ENCODE results near the gene WFIKKN1. TPM values are rescaled to one million over a fixed set of nuclear protein-coding genes. Genes with fewer than 3 reads are reported as not detected.

Gene WFIKKN1
- total and polyA plus RNA-seq, 10 donors: 0.15 to 1.8 (median 0.94) TPM

- no peak for TF ChIP-seq POLR2AphosphoS5 (IDR thresholded peaks at IDR 0.05)
- TF ChIP-seq CTCF (IDR thresholded peaks at IDR 0.05 in 8 of 11, conservative IDR thresholded peaks at IDR 0.05 in 3 of 11): no peak
- no peak for TF ChIP-seq POLR2A (IDR thresholded peaks at IDR 0.05)
- Histone ChIP-seq H3K9me3 (no peaks in the 10 kb centered on the region), H3K4me1 (peaks cover 9 to 22% (median 16%) of the 10 kb centered on the region in 6 donors), H3K27me3 (replicated peaks in 1 of 7) (no peaks in the 10 kb centered on the region), H3K27ac (peak overlapping the region in 2 of 8 donors; percentile 78 to 84), H3K4me3 (no peak overlapping the region), H3K36me3 (peaks cover 0 to 39% (median 0%) of the 10 kb centered on the region in 6 donors)
- 87 to 93% (median 91%) methylated on average over 16 to 20 of the region's 20 CpGs for WGBS, 5 donors
- no peak for DNase-seq
- intact Hi-C loops (cut with DNase I; ENCODE audit: low total_unique reads): no loop called here
Measured at GRCh38 chr16:659618-660017, 28.8 kb downstream of the WFIKKN1 start.

- TF ChIP-seq POLR2A (IDR thresholded peaks at IDR 0.05) (no peak), POLR2AphosphoS5 (IDR thresholded peaks at IDR 0.05) (no peak), CTCF (IDR thresholded peaks at IDR 0.05 in 8 of 11, conservative IDR thresholded peaks at IDR 0.05 in 3 of 11) (no peak)
- WGBS, 5 donors: 52 to 77% (median 58%) methylated on average over 5 to 6 of the region's 6 CpGs
- peaks cover 0 to 36% (median 0%) of the 10 kb centered on the region in 6 donors for H3K36me3 ChIP-seq
- peak overlapping the region in 4 of 8 donors; percentile 26 to 61 (median 34) for H3K4me3 ChIP-seq
- DNase-seq: no peak
- H3K27ac ChIP-seq: peak overlapping the region in 6 of 8 donors; percentile 73 to 84 (median 78)
- intact Hi-C loops (cut with DNase I; ENCODE audit: low total_unique reads): no loop called here
- H3K27me3 ChIP-seq (replicated peaks in 1 of 7): no peaks in the 10 kb centered on the region
- H3K4me1 ChIP-seq: peaks cover 9 to 22% (median 16%) of the 10 kb centered on the region in 6 donors
- H3K9me3 ChIP-seq: no peaks in the 10 kb centered on the region
Measured at GRCh38 chr16:660132-660458, 29.3 kb downstream of the WFIKKN1 start.

- H3K27ac ChIP-seq: peak overlapping the region in 7 of 8 donors; percentile 53 to 84 (median 78)
- intact Hi-C loops (cut with DNase I; ENCODE audit: low total_unique reads): no loop called here
- H3K27me3 ChIP-seq (replicated peaks in 1 of 7): no peaks in the 10 kb centered on the region
- 4 to 32% (median 16%) methylated on average over 8 to 38 of the region's 43 CpGs for WGBS, 5 donors
- peaks cover 0 to 31% (median 0%) of the 10 kb centered on the region in 6 donors for H3K36me3 ChIP-seq
- H3K9me3 ChIP-seq: no peaks in the 10 kb centered on the region
- peak; percentile 95 for DNase-seq
- H3K4me3 ChIP-seq: peak overlapping the region in 6 of 8 donors; percentile 8 to 61 (median 30)
- TF ChIP-seq POLR2AphosphoS5 (IDR thresholded peaks at IDR 0.05): peak; percentile 64 to 84 (median 70)
- TF ChIP-seq POLR2A (IDR thresholded peaks at IDR 0.05): no peak
- peak; percentile 4 to 83 (median 67) for TF ChIP-seq CTCF (IDR thresholded peaks at IDR 0.05 in 8 of 11, conservative IDR thresholded peaks at IDR 0.05 in 3 of 11)
- H3K4me1 ChIP-seq: peaks cover 9 to 22% (median 16%) of the 10 kb centered on the region in 6 donors
Measured at GRCh38 chr16:660459-661183, 29.8 kb downstream of the WFIKKN1 start.

GRCh38 chr16:661184-661821 is 30.5 kb downstream of the WFIKKN1 start:
- H3K27me3 ChIP-seq (replicated peaks in 1 of 7): no peaks in the 10 kb centered on the region
- H3K4me1 ChIP-seq: peaks cover 9 to 23% (median 16%) of the 10 kb centered on the region in 6 donors
- intact Hi-C loops (cut with DNase I; ENCODE audit: low total_unique reads): no loop called here
- WGBS, 5 donors: 62 to 76% (median 74%) methylated on average over 31 to 35 of the region's 35 CpGs
- peak overlapping the region in 6 of 8 donors; percentile 35 to 84 (median 76) for H3K27ac ChIP-seq
- DNase-seq: no peak
- H3K4me3 ChIP-seq: peak overlapping the region in 1 of 8 donors; percentile 61
- TF ChIP-seq CTCF (IDR thresholded peaks at IDR 0.05 in 8 of 11, conservative IDR thresholded peaks at IDR 0.05 in 3 of 11) (peak in 3 of 11 experiments; percentile 3 to 27 (median 24)), POLR2AphosphoS5 (IDR thresholded peaks at IDR 0.05) (no peak)
- H3K36me3 ChIP-seq: peaks cover 0 to 24% (median 0%) of the 10 kb centered on the region in 6 donors
- no peaks in the 10 kb centered on the region for H3K9me3 ChIP-seq

Measured in spleen (tissue), 11 donors.